Ovary (tissue), 9 donors: Measurements from ENCODE around the gene C6orf163. TPM values are rescaled to one million over a fixed set of nuclear protein-coding genes. Genes with fewer than 3 reads are reported as not detected.

Experiments used
- DNase-seq, 5 donors: peaks; one replicate each; pipeline ENCODE4 v3.0.0-alpha.2; 2019 to 2020
- H3K27ac ChIP-seq, 2 donors: fragments of 200-600 bp; one replicate each; pipeline versions ENCODE4 v1.5.1 to v1.8.0; 2019 to 2022
- H3K27me3 ChIP-seq: fragments of 200-600 bp; one replicate; pipeline ENCODE4 v1.8.0; 2022
- H3K36me3 ChIP-seq: fragments of 200-600 bp; sonication (generic); one replicate; pipeline ENCODE4 v1.5.1; 2019
- H3K4me1 ChIP-seq: one replicate; pipeline ENCODE4 v1.8.1; 2013; ENCODE audit warnings: mild to moderate bottlenecking, moderate library complexity; ENCODE audit not compliant: insufficient read depth
- H3K4me3 ChIP-seq: fragments of 200-600 bp; sonication (generic); one replicate; pipeline ENCODE4 v1.5.1; 2017
- H3K9me3 ChIP-seq, 2 donors: fragments of 200-600 bp in 1 of 2; sonication (generic) in 1 of 2; one replicate each; pipeline versions ENCODE4 v1.5.1 to v1.8.1; 2013 to 2019; ENCODE audit warnings: mild to moderate bottlenecking in 1 of 2, moderate library complexity in 1 of 2
- CTCF ChIP-seq, 3 donors: fragments of 450-650 bp in 2 of 3; fragments of 200-600 bp in 1 of 3; IDR thresholded peaks; one replicate each; pipeline versions ENCODE4 v1.5.1 to v1.8.0; 2016 to 2022; ENCODE audit warnings: antibody characterized with exemption in 3 of 3, mild to moderate bottlenecking in 1 of 3
- EP300 ChIP-seq: sonication (generic); formaldehyde crosslinking; IDR thresholded peaks from one replicate; pipeline ENCODE4 v1.6.1; 2017; ENCODE audit warnings: antibody characterized with exemption
- POLR2A ChIP-seq: fragments of 450-650 bp; IDR thresholded peaks from one replicate; pipeline ENCODE4 v1.6.1; 2017; ENCODE audit warnings: antibody characterized with exemption, mild to moderate bottlenecking, moderate library complexity
- WGBS, 3 donors: extraction: QIAGEN DNeasy Blood & Tissue Kit in 1 of 3; methylation state at CpG; one replicate each; pipeline versions ENCODE4 v1.1.5 to v1.1.7; 2013 to 2017; 5-methylcytosine and 5-hydroxymethylcytosine counted together
- intact Hi-C, 4 donors: fragments of 100-400 bp; cut with DNase I; formaldehyde crosslinking; loops; one replicate each; pipeline versions ENCODE4 v1.11.0 to v1.15.1; 2022 to 2023
- polyA plus RNA-seq, 2 donors: library from polyadenylated mRNA; stranded (reverse); fragments of 200-250 nt in 1 of 2; fragments of 350-450 nt in 1 of 2; fragmentation: Illumina TruSeq in 1 of 2; extraction: RNeasy Lipid Tissue Mini Kit (QIAGEN cat#74804) in 1 of 2; gene quantifications; one replicate each; pipeline ENCODE4 v1.2.3, GENCODE V29; 2013 to 2014
- total RNA-seq, 7 donors: library from RNA; depleted of rRNA in 2 of 7; stranded (reverse); fragments of >200 nt in 2 of 7; fragmentation: NEBNext Ultra II Directional in 3 of 7; extraction: Animal tissue kit (Norgen Biotek cat#: 25700) in 3 of 7; gene quantifications; one replicate each; pipeline versions ENCODE4 v1.1.0 to v1.2.4, GENCODE V29; 2016 to 2023
- donor health status: DM: no; HTN: no; CAD: no; lungs with moderate emphysema.
- donor health status: DM: no; HTN: no; CAD: no.
- donor health status: Bipolar disorder and iron deficiency.
- donor health status: DM: yes; HTN: yes; CAD: no.
- donor health status: DM: no; HTN: no; CAD: no.
- donor health status: DM: yes; HTN: yes; CAD: no.

The C6orf163 gene
- total and polyA plus RNA-seq, 9 donors: 1.3 to 4.1 (median 2.8) TPM

GRCh38 chr6:87340230-87340629 is 4.4 kb upstream of the C6orf163 start:
- DNase-seq: no peak
- no peaks in the 10 kb centered on the region for H3K36me3 ChIP-seq
- intact Hi-C loops: no loop called here
- 43 to 52% (median 45%) methylated on average over 4 of the region's 4 CpGs for WGBS, 3 donors
- peaks cover 3% of the 10 kb centered on the region for H3K4me1 ChIP-seq
- TF ChIP-seq POLR2A (no peak), CTCF (IDR thresholded peaks at IDR 0.05) (no peak), EP300 (no peak)
- no peaks in the 10 kb centered on the region for H3K9me3 ChIP-seq
- no peaks in the 10 kb centered on the region for H3K27me3 ChIP-seq
- H3K4me3 ChIP-seq: no peak overlapping the region
- H3K27ac ChIP-seq: no peak overlapping the region

- Histone ChIP-seq H3K9me3 (no peaks in the 10 kb centered on the region), H3K4me1 (peaks cover 3% of the 10 kb centered on the region), H3K27me3 (no peaks in the 10 kb centered on the region), H3K4me3 (no peak overlapping the region), H3K27ac (no peak overlapping the region), H3K36me3 (no peaks in the 10 kb centered on the region)
- no peak for TF ChIP-seq EP300
- TF ChIP-seq POLR2A: no peak
- no peak for TF ChIP-seq CTCF (IDR thresholded peaks at IDR 0.05)
- intact Hi-C loops: no loop called here
- DNase-seq: no peak
- 56 to 63% (median 57%) methylated on average over 2 of the region's 2 CpGs for WGBS, 3 donors
Observed at GRCh38 chr6:87341158-87341557, 3.5 kb upstream of the C6orf163 start.

- no peak overlapping the region for H3K27ac ChIP-seq
- H3K4me1 ChIP-seq: peaks cover 3% of the 10 kb centered on the region
- H3K36me3 ChIP-seq: no peaks in the 10 kb centered on the region
- no peak overlapping the region for H3K4me3 ChIP-seq
- TF ChIP-seq POLR2A (no peak), EP300 (no peak), CTCF (IDR thresholded peaks at IDR 0.05) (no peak)
- H3K27me3 ChIP-seq: no peaks in the 10 kb centered on the region
- no peaks in the 10 kb centered on the region for H3K9me3 ChIP-seq
- DNase-seq: no peak
- 99 to 100% (median 100%) methylated on average over 1 of the region's 1 CpG for WGBS, 3 donors
- intact Hi-C loops: no loop called here
Observed at GRCh38 chr6:87341899-87342298, 2.7 kb upstream of the C6orf163 start.

GRCh38 chr6:87342829-87343228 is 1.8 kb upstream of the C6orf163 start:
- DNase-seq: no peak
- H3K9me3 ChIP-seq: no peaks in the 10 kb centered on the region
- no peaks in the 10 kb centered on the region for H3K36me3 ChIP-seq
- no peak overlapping the region for H3K4me3 ChIP-seq
- TF ChIP-seq CTCF (IDR thresholded peaks at IDR 0.05) (no peak), POLR2A (no peak), EP300 (no peak)
- H3K27ac ChIP-seq: no peak overlapping the region
- intact Hi-C loops: no loop called here
- no peaks in the 10 kb centered on the region for H3K27me3 ChIP-seq
- H3K4me1 ChIP-seq: peaks cover 3% of the 10 kb centered on the region

GRCh38 chr6:87346700-87347099 is 2.1 kb downstream of the C6orf163 start:
- intact Hi-C loops: no loop called here
- 86 to 92% (median 87%) methylated on average over 3 of the region's 3 CpGs for WGBS, 3 donors

More at GRCh38 chr6:87346700-87347099, 2.1 kb downstream of the C6orf163 start:
- Histone ChIP-seq H3K27ac (no peak overlapping the region), H3K4me3 (no peak overlapping the region), H3K27me3 (no peaks in the 10 kb centered on the region), H3K9me3 (no peaks in the 10 kb centered on the region), H3K36me3 (no peaks in the 10 kb centered on the region), H3K4me1 (peaks cover 1% of the 10 kb centered on the region)
- no peak for DNase-seq
- TF ChIP-seq POLR2A (no peak), EP300 (no peak), CTCF (IDR thresholded peaks at IDR 0.05) (no peak)
